HL-60 (cell line): ENCODE results near the gene ATP5PB.

ENCODE experiments used
- CTCF ChIP-seq: IDR thresholded peaks from one replicate; pipeline ENCODE4 v1.5.1; 2011; ENCODE audit warnings: low read length, control low read depth, inconsistent platforms; ENCODE audit not compliant: insufficient read depth
- POLR2AphosphoS5 ChIP-seq: IDR thresholded peaks from 2 replicates; pipeline ENCODE4 v1.6.1; 2012; ENCODE audit warnings: low read depth
- TF ChIP-seq, protein P1 (sequence below): IDR thresholded peaks from 2 replicates; pipeline ENCODE4 v1.6.1; 2012; ENCODE audit warnings: low read depth; ENCODE audit not compliant: insufficient replicate concordance

DNA sequence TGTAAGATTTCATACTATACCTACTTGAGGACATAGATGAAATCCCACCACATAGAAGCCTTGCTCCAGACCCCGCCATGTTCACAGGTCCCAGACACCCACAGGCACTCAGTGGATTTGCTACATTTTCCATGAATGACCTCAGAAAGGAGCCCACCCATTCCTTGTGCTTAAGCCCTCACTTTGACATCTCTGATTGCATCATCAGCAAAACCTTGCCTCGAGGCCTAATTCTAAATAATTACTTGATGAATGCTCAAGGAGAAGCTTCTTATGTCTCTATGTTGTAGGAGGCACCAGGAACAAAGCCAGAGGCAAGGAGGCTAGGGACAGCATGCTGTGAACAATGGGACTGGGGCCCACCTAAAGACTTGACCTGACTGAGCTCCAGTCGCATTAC lies 33.8 kb upstream of the ATP5PB start:
- TF ChIP-seq POLR2AphosphoS5 = no peak
- TF ChIP-seq CTCF = no peak
- TF ChIP-seq, protein P1, sequence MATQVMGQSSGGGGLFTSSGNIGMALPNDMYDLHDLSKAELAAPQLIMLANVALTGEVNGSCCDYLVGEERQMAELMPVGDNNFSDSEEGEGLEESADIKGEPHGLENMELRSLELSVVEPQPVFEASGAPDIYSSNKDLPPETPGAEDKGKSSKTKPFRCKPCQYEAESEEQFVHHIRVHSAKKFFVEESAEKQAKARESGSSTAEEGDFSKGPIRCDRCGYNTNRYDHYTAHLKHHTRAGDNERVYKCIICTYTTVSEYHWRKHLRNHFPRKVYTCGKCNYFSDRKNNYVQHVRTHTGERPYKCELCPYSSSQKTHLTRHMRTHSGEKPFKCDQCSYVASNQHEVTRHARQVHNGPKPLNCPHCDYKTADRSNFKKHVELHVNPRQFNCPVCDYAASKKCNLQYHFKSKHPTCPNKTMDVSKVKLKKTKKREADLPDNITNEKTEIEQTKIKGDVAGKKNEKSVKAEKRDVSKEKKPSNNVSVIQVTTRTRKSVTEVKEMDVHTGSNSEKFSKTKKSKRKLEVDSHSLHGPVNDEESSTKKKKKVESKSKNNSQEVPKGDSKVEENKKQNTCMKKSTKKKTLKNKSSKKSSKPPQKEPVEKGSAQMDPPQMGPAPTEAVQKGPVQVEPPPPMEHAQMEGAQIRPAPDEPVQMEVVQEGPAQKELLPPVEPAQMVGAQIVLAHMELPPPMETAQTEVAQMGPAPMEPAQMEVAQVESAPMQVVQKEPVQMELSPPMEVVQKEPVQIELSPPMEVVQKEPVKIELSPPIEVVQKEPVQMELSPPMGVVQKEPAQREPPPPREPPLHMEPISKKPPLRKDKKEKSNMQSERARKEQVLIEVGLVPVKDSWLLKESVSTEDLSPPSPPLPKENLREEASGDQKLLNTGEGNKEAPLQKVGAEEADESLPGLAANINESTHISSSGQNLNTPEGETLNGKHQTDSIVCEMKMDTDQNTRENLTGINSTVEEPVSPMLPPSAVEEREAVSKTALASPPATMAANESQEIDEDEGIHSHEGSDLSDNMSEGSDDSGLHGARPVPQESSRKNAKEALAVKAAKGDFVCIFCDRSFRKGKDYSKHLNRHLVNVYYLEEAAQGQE = no peak
